HG03432 (cell line): ENCODE measurements around the gene CABP2.
"Not testable (repeated sequence)": the region's sequence is repeated elsewhere in the genome, so short reads cannot be mapped to it uniquely, and the experiment has no call there.

ENCODE experiments used
- ATAC-seq: cut with Tn5 transposase; IDR thresholded peaks from one replicate; pipeline ENCODE4 v1.9.1; 2021; ENCODE audit warnings: mild to moderate bottlenecking, moderate library complexity; ENCODE audit not compliant: unreplicated experiment

The CABP2 gene

GRCh38 chr11:67522844-67523555 is at the start of gene CABP2:
Gene CABP2 (minus strand): TSS chr11:67523446. CDS start chr11:67523326, 120 bp downstream.
- ATAC-seq, result no peak

GRCh38 chr11:67572747-67573419 is 49.6 kb upstream of the CABP2 start:
- ATAC-seq, result no peak

- ATAC-seq, result no peak
These were observed 49.1 kb upstream of the CABP2 start for GRCh38 chr11:67572305-67572704.

- no peak for ATAC-seq
These were observed 48.2 kb upstream of the CABP2 start for GRCh38 chr11:67571443-67571842.

- no peak for ATAC-seq
These were observed 41.0 kb upstream of the CABP2 start for GRCh38 chr11:67564230-67564629.

- ATAC-seq, result not testable (repeated sequence)
These were observed 40.5 kb upstream of the CABP2 start for GRCh38 chr11:67563705-67564114.

GRCh38 chr11:67562963-67563704 is 39.9 kb upstream of the CABP2 start:
- no peak for ATAC-seq

GRCh38 chr11:67561971-67562619 is 38.8 kb upstream of the CABP2 start:
- ATAC-seq, result peak; percentile 77

GRCh38 chr11:67558084-67558772 is 35.0 kb upstream of the CABP2 start:
- no peak for ATAC-seq

- ATAC-seq, result no peak
These were observed 33.0 kb upstream of the CABP2 start for GRCh38 chr11:67556244-67556643.

- ATAC-seq, result not testable (repeated sequence)
These were observed 28.5 kb upstream of the CABP2 start for GRCh38 chr11:67551697-67552096.

GRCh38 chr11:67551127-67551526 is 27.9 kb upstream of the CABP2 start:
- no peak for ATAC-seq

GRCh38 chr11:67548555-67549110 is 25.4 kb upstream of the CABP2 start:
- no peak for ATAC-seq

- ATAC-seq, result not testable (repeated sequence)
These were observed 24.9 kb upstream of the CABP2 start for GRCh38 chr11:67548112-67548511.

- ATAC-seq, result no peak
These were observed 22.0 kb upstream of the CABP2 start for GRCh38 chr11:67545280-67545679.

- no peak for ATAC-seq
These were observed 21.5 kb upstream of the CABP2 start for GRCh38 chr11:67544616-67545242.

- ATAC-seq, result no peak
These were observed 20.3 kb upstream of the CABP2 start for GRCh38 chr11:67543585-67543984.

GRCh38 chr11:67542971-67543370 is 19.7 kb upstream of the CABP2 start:
- no peak for ATAC-seq

- ATAC-seq, result no peak
These were observed 18.9 kb upstream of the CABP2 start for GRCh38 chr11:67542169-67542568.

- no peak for ATAC-seq
These were observed 18.0 kb upstream of the CABP2 start for GRCh38 chr11:67541198-67541597.
